Activated CD8-positive, alpha-beta memory T cell treated with anti-CD3 and anti-CD28 coated beads for 24 hours (primary cell): ENCODE data around the gene SPTSSB.

Experiments
- DNase-seq: peaks from one replicate; pipeline ENCODE4 v3.0.0-alpha.2; 2020

SPTSSB gene

DNA sequence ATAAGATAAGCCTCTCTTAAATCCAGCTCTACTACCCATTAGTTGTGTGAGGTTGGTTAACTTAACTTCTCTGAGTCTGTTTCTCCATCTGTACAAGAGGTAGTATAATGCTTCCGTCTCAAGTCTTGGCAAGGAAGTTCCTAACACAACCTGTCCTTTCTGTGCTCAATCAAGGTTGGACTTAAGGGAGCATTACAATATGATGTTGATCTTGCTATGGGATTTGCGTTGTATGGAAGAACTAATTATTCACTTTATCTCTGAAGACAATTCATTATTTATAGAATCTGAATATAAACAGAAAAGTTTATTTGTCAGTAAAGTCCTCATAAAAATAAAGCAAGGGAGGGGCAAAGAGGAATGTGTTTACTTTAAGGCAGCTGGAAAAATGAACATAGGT, 18.9 kb upstream of the SPTSSB start:
- no peak for DNase-seq

DNA sequence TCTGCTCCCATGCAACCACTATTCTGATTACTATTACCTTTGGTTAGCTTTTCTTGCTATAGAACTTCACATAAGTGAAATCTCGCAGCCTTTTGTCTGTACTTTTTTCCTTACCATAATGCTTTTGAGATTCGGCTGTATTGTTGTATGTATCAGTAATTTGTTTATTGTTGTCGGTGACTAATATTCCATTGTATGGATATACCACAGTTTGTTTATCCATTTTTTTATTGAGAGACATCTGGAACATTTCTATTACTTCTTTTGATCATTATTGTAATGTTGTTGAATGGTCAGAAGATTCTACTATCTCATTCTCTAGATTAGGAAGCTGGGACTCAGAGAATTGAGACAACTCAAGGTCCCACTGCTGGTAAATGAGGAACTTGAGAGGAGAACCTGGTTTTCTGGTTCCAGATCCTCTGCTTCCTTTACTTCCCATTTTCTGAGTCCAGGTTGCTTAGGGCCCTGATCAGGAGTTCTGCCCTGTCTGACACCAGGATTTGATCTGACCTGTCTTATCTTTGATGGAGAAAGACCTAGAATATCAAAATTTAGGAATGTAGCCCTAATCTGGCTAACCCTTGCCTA, 18.2 kb upstream of the SPTSSB start:
- DNase-seq, result no peak

DNA sequence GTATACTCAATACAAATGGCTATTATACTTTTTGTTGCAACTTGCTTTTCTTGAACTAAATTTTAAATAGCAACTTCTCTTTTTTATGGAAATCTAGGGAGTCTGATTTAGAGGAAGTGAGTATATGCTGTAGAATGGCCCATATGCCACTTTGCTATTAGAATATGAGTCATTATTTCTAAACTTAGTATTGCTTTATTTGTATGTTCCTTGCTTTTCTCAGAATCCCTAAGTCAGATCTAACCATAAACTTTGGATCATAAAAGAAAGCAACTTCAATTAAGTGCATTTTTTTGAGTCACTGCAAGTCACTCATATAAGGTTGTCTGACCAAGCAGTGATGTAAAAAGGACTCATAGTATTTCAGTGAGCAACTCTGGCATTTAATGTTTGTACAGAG, 17.5 kb upstream of the SPTSSB start:
- no peak for DNase-seq

DNA sequence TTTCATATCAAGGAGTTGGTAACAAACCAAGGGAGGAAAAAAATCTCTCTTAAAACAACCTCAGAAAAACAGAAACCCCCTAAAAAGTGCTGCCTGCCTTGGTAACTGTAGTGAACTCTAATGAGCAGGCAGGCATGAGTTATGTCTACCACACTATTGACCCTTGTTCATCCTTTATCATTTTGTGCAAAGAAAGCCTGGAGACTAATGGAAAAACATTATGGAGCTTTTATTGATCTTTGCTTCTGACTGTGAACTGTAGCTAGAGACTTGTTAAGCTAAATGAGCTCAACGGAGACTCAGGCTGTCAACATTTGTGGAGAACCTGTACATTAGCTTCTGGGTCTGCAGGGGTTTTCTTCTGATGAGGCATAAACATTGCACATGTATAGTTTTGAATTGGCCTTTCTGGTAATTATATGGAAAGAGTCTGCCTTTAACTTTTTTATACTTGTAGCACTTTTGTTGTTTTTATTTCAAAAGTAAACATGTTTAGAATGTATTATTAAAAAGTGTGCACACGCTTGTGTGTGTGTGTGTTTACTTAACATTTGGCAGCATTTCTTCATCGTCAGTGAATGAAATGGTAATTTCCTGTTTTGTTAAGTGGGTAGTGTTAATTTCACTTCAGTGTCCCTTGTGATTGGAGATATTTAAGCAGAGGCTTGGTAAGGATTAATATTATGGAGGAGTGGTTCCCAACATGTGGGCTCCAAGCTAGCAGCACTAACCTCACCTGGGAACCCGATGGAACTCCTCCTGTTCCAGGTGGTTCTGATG, 15.9 kb upstream of the SPTSSB start:
- DNase-seq, result no peak

DNA sequence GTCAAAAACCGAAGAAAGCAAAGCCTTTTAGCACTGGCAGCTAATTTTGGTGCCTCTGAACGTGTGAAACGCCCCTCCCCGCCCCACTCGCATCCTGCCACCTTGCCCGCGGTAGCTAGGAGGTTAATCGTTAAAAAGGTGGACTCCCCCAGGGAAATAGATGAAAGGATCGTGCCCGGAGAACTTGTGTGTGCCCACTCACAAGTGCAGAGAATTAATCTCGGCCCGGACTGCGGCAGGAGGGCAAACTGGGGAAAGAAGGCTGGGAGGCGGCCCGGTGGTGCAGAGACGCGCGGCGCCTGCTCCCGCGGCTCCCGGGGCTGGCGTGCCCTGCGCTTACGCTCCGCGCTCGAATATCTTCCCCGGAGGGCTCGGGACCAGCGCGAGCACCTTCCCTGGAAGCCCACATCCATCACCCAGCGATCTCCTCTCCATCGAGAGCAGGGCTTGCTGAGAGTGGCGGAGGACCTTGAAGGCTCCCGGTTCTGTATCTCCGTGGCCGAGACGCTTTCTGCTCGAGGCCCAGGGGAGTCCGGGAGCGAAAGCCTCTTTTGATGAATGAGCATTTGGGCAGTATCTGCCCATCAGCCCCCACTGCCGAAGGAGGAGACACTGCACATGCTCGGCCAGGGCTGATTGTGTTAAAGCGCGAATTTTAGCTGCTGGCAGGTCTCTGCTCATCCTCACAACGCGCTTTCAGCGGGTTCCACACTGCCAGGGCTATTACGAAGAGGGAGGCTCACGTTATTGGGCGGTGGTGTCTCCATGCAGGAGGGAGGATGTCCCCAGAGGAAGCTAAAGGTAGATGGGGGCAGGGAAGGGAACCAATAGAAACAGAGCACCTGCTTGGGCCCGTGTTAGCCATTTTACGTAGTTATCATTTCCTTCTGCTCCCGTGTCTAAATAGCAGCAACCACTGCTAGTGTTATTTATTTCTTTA, 1.3 kb upstream of the SPTSSB start:
- peak; percentile 67 for DNase-seq

DNA sequence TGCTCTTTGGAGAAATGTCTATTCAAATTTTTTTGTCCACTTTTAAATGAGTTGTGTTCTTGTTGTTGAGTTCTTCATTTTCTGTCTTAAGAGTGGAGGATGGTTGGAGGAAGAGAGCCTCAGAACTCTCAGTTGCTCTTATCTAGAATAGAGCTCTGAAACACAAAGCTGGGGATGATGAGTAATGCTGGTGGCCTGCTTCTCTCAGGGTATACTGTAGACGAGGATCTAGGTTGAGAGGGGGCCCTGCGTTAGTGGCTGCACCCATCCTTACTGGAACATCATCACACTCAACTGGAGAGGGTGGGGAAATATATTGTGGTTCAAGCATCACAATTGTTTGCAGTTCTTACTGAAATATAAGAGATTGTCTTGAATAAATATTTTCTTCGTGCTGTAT, 1.8 kb downstream of the SPTSSB start:
- DNase-seq, result no peak

DNA sequence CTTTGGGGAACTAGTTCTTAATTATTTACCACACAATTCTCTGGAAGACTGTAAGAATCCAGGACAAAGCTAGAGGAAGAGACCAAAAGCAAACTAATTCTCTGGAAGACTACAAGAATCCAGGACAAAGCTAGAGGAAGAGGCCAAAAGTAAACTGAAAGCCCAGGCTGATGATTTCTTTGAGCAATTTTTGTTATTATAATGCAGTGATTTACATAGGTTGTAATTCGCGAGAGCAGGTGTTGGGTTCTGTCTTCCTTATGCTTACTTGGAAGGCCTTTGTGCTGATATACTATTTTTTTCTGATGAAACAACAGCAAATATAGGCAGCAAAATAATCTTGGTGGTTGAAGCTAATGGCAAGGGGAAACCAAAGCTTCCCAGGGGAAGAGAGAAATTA, 5.2 kb downstream of the SPTSSB start:
- DNase-seq, result no peak

DNA sequence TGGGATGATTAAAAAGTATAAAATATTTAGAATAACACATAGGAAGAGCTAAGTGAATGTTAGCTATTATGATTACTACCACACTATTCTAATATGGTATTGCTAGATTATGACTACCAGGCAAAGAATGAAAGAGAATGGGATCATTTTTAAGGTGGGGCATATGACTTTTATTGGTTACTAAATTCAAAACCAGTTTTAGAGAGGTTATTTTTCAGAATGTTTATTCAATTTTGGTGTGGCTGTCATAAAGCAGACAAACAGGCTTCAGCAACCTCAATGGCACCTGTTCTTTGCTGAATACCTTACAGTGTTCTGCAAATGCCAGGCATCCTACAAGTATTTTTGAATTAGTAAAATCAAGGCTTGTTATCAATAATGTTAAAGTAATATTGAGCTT, 12.8 kb downstream of the SPTSSB start:
- DNase-seq, result no peak

DNA sequence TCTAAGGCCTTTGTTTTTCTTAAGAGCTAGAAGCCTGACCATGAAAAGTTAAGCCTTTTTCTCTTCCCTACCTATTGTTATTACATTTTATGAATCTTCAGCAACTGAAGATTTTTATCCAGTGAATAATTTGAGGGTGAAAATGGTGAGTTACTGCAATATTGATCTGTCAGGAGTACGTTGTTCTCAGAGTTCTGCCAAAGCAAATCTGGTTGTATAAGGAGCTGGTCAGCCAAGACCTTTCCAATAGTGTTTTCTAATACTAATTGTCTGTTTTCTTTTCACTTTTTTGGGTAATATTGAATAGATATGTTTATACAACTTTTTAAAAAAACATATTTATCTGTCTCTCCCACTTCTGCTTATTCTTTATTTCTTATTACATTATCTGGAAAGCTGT, 15.0 kb downstream of the SPTSSB start:
- DNase-seq, result no peak

DNA sequence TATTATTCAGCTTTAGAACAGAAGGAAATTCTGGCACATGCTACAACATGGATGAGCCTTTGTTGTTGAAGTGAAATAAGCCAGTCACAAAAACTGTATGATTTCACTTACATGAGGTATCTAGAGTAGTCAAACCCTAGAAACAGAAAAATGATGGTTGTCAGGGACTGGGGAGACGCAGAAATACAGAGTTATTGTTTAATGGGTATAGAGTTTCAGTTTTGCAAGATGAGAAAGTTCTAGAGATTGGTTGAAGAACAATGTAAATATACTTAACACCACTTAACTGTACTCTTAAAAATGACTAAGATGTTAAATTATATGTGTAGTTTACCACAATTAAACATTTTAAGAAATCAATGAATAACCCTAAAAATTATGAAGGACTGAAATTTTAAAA, 15.8 kb downstream of the SPTSSB start:
- DNase-seq, result no peak

DNA sequence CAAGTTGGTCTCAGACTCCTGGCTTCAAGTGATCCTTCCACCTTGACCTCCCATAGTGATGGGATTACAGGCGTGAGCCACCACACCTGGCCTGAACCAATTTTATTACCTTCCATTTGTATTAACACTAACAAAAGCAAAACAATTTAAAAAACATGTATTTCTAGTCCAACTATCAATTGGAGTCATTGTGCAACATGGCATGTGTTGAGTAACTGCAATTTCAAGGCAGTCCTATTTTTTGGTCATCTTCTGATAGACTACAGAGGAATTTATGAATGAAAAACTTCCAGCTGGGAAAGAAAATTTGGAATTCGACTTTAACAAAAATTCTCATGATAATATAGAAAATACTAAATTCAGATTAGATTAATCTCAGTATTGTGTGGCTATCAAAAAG, 16.8 kb downstream of the SPTSSB start:
- no peak for DNase-seq

DNA sequence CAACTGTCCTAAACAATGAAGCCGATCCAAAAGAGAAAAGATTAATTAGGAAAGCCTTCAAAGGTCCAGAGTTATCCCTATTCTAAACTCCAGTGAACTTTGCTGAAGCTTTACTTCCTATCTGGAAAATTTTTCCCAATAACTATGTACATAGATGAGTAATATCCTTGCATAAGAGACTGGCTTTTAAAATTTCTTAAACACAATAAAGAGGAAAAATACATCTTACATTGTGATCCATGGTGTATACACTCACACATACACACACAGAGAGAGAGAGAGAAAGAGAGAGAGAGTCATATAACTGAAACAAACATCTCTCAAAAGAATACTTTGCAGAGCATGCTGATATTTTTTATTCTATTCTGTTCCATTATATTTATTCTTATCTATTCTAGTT, 20.0 kb downstream of the SPTSSB start:
- no peak for DNase-seq

DNA sequence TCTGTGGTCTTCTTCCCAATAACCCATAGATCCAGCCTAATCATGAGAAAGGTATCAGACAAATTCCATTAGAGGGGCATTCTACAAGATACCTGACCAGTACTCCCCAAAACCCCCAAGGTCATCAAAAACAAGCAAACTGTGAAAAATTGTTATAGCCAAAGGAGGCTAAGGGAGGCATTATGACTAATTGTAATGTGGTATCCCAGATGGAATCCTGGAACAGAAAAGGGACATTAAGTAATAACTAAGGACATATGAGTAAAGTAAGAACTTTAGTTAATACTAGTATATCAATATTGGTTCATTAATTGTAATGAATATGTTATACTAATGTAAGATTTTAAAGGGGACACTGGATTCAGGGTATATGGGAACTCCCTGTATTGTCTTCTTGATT, 20.4 kb downstream of the SPTSSB start:
- DNase-seq, result no peak

DNA sequence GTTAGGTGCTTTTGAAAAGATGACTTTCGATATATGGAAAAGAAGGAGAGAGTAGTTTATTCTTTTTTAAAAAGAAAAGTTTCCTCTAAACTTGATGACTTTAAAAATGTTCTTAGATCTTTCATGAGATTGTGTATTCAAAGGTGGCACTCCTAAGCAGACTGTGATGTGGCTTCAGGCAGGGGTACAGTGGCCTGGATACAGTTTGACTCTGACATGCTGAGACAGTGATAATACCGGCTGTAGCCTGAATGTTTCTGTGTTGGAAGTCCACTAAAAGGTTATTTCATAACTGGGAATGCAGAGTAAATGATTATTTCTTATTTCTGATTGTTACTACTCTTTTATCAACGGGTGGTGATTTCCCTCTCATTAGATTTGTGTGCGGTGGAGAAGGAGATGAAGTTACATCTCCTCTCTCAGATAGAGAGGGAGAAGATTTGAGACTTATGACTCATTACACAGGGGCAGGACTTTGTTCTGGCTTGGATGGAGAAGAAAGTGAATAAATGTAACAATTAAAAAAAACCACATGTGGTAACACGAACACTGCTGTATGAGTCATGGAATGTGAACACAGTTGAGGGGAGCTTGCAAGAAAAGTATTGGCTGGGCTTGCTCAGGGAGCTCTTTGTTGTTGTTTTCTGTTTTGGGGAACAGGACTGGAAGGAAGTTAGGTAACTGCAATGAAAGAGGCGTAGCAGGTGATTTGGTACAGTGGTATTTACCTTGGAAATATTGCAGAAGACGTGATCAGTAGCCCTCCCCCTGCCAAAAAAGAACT, 21.6 kb downstream of the SPTSSB start:
- DNase-seq, result no peak

DNA sequence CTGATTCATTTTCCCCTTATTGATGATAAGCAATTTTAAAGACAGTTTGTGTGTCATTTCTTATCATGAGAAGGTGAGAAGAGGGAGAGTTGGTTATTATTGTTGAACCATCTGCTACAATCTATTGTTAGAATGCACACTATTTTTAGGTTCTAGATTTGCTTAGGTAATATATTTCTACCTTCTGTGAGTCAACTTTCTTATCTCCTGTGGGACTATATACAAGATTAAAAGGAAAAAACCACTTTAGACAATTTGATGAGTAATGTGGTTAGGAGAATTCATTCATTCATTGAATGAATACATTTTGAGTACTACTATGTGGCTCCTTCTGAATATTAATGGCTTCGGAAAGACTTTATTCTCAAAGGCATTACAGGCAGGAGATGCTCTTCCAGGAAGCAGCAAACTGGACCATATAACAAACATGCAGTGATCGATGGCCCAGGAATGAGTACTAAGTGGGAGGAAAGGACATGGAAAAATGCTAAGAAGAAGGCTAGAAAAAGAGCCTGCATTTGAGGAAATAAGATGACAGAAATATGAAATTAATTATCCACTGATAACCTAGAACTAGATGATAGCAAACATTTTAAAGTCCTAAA, 22.4 kb downstream of the SPTSSB start:
- no peak for DNase-seq

DNA sequence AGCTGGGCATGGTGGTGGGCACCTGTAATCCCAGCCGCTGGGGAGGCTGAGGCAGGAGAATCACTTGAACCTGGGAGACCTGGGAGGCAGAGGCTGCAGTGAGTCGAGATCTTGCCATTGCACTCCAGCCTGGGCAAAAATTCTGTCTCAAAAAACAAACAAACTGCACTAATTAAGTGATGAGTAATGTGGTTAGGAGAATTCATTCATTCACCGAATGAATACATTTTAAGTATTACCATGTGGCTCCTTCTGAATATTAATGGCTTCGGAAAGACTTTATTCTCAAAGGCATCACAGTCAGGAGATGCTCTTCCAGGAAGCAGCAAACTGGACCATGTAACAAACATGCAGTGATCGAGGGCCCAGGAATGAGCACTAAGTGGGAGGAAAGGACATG, 23.6 kb downstream of the SPTSSB start:
- no peak for DNase-seq

DNA sequence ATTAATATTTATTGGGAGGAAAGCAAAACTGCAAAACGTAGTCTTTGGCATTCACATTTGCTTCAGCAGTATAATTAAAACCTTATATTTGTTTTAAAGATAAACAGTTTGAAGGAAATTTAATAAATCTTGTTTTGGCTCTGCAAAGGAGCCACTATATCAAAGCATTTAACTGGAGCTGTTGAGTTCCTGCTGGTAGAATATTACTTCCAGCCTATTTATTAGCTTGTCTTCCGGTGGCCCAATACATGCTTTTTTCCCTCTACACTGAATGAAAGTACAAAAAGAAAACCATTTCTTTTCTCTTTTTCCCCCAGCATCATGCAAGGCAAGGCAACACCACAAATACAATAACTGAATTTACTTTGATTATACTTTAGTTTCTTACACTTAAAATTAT, 26.3 kb downstream of the SPTSSB start:
- DNase-seq, result no peak

DNA sequence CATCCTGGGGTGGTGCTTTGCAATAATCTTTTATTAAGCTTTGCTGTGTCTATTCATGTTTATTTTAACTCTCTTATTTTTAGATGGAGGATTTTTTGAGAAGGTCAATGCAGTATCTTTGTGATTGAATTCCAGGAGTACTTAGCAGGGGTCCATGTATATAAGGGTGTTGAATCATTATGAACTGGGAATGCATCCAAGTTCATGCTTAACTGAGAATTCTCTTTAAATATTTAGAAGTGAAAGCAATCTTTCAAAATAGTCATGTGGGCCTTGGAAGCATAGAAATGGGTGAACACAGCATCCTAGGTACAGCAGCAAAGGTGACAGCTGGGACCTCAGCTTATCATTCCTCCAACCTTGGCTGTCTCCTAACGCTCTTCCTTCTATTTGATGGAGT, 27.3 kb downstream of the SPTSSB start:
- DNase-seq, result no peak

DNA sequence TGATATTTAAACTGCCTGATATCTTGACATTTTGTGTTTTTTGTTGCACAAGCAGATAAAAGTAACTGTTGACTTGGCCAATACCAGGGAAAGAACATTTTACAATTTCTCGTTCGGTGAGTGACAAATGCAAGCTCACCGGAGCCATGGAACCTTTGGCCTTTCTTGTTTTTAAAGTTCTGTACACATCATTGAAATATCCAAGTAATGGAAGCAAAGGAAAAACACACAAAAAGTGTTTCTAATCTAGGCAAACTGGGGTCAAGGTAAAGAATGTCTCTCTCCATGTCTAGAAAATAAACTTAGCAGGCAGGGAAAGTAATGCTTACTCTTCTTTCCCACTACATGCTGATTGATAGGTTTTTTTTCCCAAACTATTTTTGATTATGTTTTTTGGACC, 27.8 kb downstream of the SPTSSB start:
- no peak for DNase-seq

DNA sequence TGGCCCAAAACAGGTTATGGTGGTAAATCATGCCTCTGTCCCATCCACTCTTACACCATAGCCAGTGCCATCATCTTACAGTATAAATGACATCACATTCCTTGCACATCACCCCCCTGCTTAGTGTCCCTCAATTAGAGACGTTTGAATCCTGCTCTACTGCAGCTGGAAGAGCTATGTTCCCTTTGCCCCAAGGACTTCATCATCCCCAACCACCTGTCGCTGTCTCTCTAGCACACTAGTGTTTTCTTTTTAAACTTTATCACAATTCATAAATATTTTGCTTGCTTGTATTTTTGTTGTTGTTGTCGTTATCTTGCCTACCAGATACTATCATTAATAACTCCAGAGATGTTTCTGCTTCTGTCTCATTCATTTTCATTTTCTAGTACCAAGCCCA, 28.7 kb downstream of the SPTSSB start:
- no peak for DNase-seq

DNA sequence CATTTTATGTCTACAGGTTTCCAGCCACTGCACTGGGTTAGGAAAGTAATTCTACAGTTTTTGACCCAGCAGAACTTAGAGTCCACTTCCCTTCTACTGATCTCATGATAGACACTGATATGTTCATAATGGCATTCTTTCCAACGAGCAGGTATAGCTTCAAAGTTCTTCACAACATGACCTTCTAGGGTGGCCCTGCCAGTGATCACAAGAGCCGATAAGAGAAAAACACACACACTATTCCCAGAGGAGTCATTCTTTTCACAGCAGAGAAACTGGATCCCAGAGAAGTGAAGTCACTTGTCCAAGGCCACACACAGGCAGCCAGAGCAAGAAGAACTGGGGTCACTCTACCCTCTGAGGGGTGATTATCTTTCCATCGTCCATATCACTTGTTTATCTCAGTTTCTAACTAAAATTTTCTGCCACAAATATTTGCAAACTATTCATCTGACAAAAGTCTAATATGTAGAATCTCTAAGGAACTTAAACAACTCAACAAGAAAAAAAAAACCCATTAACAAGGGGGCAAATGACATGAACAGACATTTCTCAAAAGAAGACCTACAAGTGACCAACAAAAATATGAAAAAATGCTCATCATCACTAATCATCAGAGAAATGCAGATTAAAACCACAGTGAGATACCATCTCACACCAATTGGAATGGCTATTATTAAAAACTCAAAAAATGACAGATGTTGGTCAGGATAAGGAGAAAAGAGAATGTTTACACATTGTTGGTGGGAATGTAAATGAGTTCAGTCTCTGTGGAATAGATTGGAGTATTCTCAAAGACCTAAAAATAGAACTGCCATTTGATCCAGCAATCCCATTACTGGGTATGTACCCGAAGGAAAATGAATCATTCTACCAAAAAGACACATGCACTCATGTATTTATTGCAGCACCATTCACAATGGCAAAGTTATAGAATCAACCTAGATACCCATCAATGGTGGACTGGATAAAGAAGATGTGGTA, 31.5 kb downstream of the SPTSSB start:
- DNase-seq, result no peak
